Astrocyte (in vitro differentiated cells and primary cell): ENCODE measurements around the gene OR52A5. TPM values are rescaled to one million over a fixed set of nuclear protein-coding genes. Genes with fewer than 3 reads are reported as not detected.

Experiments
- DNase-seq: peaks from one replicate; pipeline ENCODE4 v3.0.0-alpha.2; 2010; ENCODE audit warnings: low read depth
- FAIRE-seq: peaks from 2 replicates; lab custom pipeline; 2011; peaks lifted over from hg19 to GRCh38; lab: Jason Lieb, UNC
- H2AFZ ChIP-seq: 2 replicates; pipeline ENCODE4 v1.6.0; 2012; ENCODE audit warnings: low read depth, low read length, inconsistent platforms
- H3K27ac ChIP-seq: 2 replicates; pipeline ENCODE4 v1.5.1; 2011; ENCODE audit warnings: low read depth, low read length, inconsistent platforms
- H3K27me3 ChIP-seq: 2 replicates; pipeline ENCODE4 v1.6.0; 2011; ENCODE audit warnings: low read length, inconsistent platforms; ENCODE audit not compliant: insufficient read depth
- H3K36me3 ChIP-seq: 2 replicates; pipeline ENCODE4 v1.5.1; 2011; ENCODE audit warnings: low read length, inconsistent platforms; ENCODE audit not compliant: insufficient read depth
- H3K4me1 ChIP-seq: 2 replicates; pipeline ENCODE4 v1.5.1; 2011; ENCODE audit warnings: low read length, inconsistent platforms; ENCODE audit not compliant: insufficient read depth
- H3K4me2 ChIP-seq: 2 replicates; pipeline ENCODE4 v1.6.0; 2012; ENCODE audit warnings: low read length, inconsistent platforms
- H3K4me3 ChIP-seq: 2 replicates; pipeline ENCODE4 v1.5.1; 2011; ENCODE audit warnings: low read depth, mild to moderate bottlenecking, low read length, inconsistent platforms; ENCODE audit not compliant: insufficient read depth
- H3K79me2 ChIP-seq: 2 replicates; pipeline ENCODE4 v1.6.0; 2012; ENCODE audit warnings: mild to moderate bottlenecking, low read length, inconsistent platforms; ENCODE audit not compliant: insufficient read depth
- H3K9ac ChIP-seq: 2 replicates; pipeline ENCODE4 v1.6.0; 2012; ENCODE audit warnings: mild to moderate bottlenecking, low read length, inconsistent platforms
- H3K9me3 ChIP-seq: 2 replicates; pipeline ENCODE4 v1.5.1; 2012; ENCODE audit warnings: low read depth, mild to moderate bottlenecking, low read length, inconsistent platforms; ENCODE audit not compliant: insufficient read depth
- H4K20me1 ChIP-seq: 2 replicates; pipeline ENCODE4 v1.6.0; 2012; ENCODE audit warnings: low read length, inconsistent platforms; ENCODE audit not compliant: insufficient read depth
- H3K27ac Mint-ChIP-seq: one replicate; pipeline ENCODE4 v1.8.0; 2021; ENCODE audit warnings: mild to moderate bottlenecking, mixed read lengths; ENCODE audit not compliant: unreplicated experiment
- H3K27me3 Mint-ChIP-seq: one replicate; pipeline ENCODE4 v1.8.0; 2021; ENCODE audit warnings: low read depth, mixed read lengths; ENCODE audit not compliant: unreplicated experiment
- H3K36me3 Mint-ChIP-seq: one replicate; pipeline ENCODE4 v1.8.0; 2021; ENCODE audit warnings: low read depth, mixed read lengths; ENCODE audit not compliant: unreplicated experiment
- H3K4me1 Mint-ChIP-seq: one replicate; pipeline ENCODE4 v1.8.0; 2021; ENCODE audit warnings: low read depth, mixed read lengths; ENCODE audit not compliant: unreplicated experiment
- H3K4me3 Mint-ChIP-seq: one replicate; pipeline ENCODE4 v1.8.0; 2021; ENCODE audit warnings: mild to moderate bottlenecking, moderate library complexity, mixed read lengths; ENCODE audit not compliant: unreplicated experiment
- H3K9me3 Mint-ChIP-seq: one replicate; pipeline ENCODE4 v1.8.0; 2021; ENCODE audit warnings: mild to moderate bottlenecking, mixed read lengths; ENCODE audit not compliant: unreplicated experiment
- EZH2 ChIP-seq: IDR thresholded peaks from 2 replicates; pipeline ENCODE4 v1.6.1; 2012; ENCODE audit warnings: mild to moderate bottlenecking, low read length, inconsistent platforms; ENCODE audit not compliant: insufficient read depth
- total RNA-seq: library from RNA; stranded (reverse); gene quantifications from 2 replicates; pipeline ENCODE4 v1.2.1, GENCODE V29; 2021
- TF ChIP-seq, protein P1 (sequence below): IDR thresholded peaks from 2 replicates; pipeline ENCODE4 v1.5.1; 2011; ENCODE audit warnings: low read depth, mild to moderate bottlenecking, inconsistent platforms, low read length, moderate library complexity; ENCODE audit not compliant: insufficient read depth

The OR52A5 gene
- total RNA-seq, 1 donor from 2014 or later, result not detected

DNA sequence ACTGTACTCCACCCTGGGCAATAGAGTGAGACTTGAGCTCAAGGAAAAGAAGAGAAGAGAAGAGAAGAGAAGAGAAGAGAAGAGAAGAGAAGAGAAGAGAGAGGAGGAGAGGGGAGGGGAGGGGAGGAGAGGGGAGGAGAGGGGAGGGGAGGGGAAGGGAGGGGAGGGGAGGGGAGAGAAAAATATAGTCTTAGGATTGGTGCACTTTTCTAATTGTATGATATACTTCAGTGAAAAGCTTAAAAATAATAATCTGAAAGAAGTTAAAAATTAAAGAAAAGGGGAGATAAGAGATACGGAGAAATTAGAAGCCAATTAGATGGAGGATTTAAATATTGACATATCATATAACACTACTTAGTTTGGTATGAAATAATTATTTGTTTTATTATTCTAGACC is 19.3 kb downstream of the OR52A5 start:
- Histone ChIP-seq H3K79me2 (no peaks in the 10 kb centered on the region), H3K9ac (no peak overlapping the region), H3K4me2 (no peak overlapping the region), H3K4me1 (no peaks in the 10 kb centered on the region), H3K27me3 (no peaks in the 10 kb centered on the region), H2AFZ (no peak overlapping the region), H3K4me3 (no peak overlapping the region), H4K20me1 (no peaks in the 10 kb centered on the region), H3K27ac (no peak overlapping the region), H3K9me3 (no peaks in the 10 kb centered on the region), H3K36me3 (no peaks in the 10 kb centered on the region)
- Mint-ChIP-seq H3K27me3 (no peaks in the 10 kb centered on the region), H3K36me3 (no peaks in the 10 kb centered on the region), H3K4me3 (no peak overlapping the region), H3K27ac (no peak overlapping the region), H3K9me3 (no peaks in the 10 kb centered on the region), H3K4me1 (no peaks in the 10 kb centered on the region)
- no peak for FAIRE-seq
- TF ChIP-seq, protein P1, sequence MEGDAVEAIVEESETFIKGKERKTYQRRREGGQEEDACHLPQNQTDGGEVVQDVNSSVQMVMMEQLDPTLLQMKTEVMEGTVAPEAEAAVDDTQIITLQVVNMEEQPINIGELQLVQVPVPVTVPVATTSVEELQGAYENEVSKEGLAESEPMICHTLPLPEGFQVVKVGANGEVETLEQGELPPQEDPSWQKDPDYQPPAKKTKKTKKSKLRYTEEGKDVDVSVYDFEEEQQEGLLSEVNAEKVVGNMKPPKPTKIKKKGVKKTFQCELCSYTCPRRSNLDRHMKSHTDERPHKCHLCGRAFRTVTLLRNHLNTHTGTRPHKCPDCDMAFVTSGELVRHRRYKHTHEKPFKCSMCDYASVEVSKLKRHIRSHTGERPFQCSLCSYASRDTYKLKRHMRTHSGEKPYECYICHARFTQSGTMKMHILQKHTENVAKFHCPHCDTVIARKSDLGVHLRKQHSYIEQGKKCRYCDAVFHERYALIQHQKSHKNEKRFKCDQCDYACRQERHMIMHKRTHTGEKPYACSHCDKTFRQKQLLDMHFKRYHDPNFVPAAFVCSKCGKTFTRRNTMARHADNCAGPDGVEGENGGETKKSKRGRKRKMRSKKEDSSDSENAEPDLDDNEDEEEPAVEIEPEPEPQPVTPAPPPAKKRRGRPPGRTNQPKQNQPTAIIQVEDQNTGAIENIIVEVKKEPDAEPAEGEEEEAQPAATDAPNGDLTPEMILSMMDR, result no peak
- TF ChIP-seq EZH2, result no peak
- no peak for DNase-seq

DNA sequence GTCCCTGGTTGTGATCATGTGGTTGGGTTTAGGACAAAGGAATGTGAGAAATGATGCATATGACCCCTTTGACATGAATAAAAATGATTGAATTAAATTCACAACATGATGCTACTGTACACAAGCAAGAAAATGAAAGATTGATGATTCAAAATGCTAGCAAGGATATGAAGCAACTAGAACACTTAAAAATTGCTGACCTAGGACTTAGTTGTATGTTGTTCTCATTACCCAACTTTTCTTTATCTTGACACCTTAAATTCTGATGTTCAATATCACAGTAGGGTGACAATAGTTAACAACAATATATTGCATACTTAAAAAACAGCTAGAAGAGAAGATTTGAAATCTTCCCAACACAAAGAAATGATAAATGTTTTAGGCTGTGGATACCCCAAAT is 20.6 kb downstream of the OR52A5 start:
- TF ChIP-seq, protein P1, result no peak
- no peak for TF ChIP-seq EZH2
- Histone ChIP-seq H3K36me3 (no peaks in the 10 kb centered on the region), H3K79me2 (no peaks in the 10 kb centered on the region), H4K20me1 (no peaks in the 10 kb centered on the region), H3K4me2 (no peak overlapping the region), H3K4me3 (no peak overlapping the region), H3K9ac (no peak overlapping the region), H3K4me1 (no peaks in the 10 kb centered on the region), H3K27me3 (no peaks in the 10 kb centered on the region), H3K27ac (no peak overlapping the region), H3K9me3 (no peaks in the 10 kb centered on the region), H2AFZ (no peak overlapping the region)
- H3K4me1 Mint-ChIP-seq, result no peaks in the 10 kb centered on the region
- no peaks in the 10 kb centered on the region for H3K9me3 Mint-ChIP-seq
- FAIRE-seq (no peak), DNase-seq (no peak)
- H3K27me3 Mint-ChIP-seq, result no peaks in the 10 kb centered on the region
- no peak overlapping the region for H3K4me3 Mint-ChIP-seq
- no peaks in the 10 kb centered on the region for H3K36me3 Mint-ChIP-seq
- no peak overlapping the region for H3K27ac Mint-ChIP-seq

DNA sequence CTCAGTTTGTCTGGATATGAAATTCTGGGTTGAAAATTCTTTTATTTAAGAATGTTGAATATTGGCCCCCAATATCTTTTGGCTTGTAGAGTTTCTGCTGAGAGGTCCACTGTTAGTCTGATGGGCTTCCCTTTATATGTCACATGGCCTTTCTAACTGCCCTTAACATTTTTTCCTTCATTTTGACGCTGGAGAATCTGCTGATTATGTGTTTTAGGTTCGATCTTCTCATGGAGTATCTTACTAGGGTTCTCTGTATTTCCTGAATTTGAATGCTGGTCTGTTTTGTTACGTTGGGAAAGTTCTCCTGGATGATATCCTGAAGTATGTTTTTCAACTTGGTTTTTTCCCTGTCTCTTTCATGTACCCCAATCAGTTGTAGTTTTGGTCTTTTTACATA is 22.8 kb downstream of the OR52A5 start:
- no peaks in the 10 kb centered on the region for H3K79me2 ChIP-seq
- Mint-ChIP-seq H3K4me3 (no peak overlapping the region), H3K36me3 (no peaks in the 10 kb centered on the region), H3K27ac (no peak overlapping the region), H3K9me3 (no peaks in the 10 kb centered on the region), H3K4me1 (no peaks in the 10 kb centered on the region), H3K27me3 (no peaks in the 10 kb centered on the region)
- H3K27me3 ChIP-seq, result no peaks in the 10 kb centered on the region
- no peak overlapping the region for H3K4me2 ChIP-seq
- no peak overlapping the region for H3K27ac ChIP-seq
- H3K9ac ChIP-seq, result no peak overlapping the region
- H3K4me1 ChIP-seq, result no peaks in the 10 kb centered on the region
- no peak for DNase-seq
- no peaks in the 10 kb centered on the region for H3K36me3 ChIP-seq
- no peak overlapping the region for H2AFZ ChIP-seq
- no peaks in the 10 kb centered on the region for H4K20me1 ChIP-seq
- TF ChIP-seq EZH2, result no peak
- TF ChIP-seq, protein P1, result no peak
- no peak for FAIRE-seq
- H3K4me3 ChIP-seq, result no peak overlapping the region
- H3K9me3 ChIP-seq, result no peaks in the 10 kb centered on the region
